ENCODE results near the gene MYOM1.
A peak's percentile ranks its signal among the peaks of the same experiment; 100 is the strongest.
"Not testable (repeated sequence)": the region's sequence is repeated elsewhere in the genome, so short reads cannot be mapped to it uniquely, and the experiment has no call there.

MYOM1 gene

DNA sequence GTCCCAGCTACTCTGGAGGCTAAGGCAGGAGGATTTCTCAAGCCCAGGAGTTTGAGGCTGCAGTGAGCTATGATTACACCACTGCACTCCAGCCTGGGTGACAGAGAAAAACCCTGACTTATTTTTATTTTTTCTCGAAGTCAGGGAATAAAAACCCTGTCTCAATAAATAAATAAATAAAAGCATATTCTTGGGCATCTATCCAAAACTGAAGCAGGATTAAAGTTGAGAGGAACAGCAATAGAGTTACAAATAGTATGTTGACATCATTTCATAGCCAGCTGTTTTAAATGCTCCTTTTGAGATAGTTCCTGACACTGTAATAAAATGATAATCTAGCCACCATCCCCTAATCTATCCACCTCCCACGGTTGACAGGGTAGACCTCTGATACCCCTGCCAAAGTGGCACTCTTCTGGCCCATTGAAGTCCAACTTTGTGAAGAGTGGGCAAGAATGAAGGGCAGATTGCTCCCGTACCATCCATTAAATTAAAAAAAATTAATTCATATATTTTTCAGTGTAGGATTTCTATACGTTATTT, 164.5 kb downstream of the MYOM1 start:
- DNase-seq (ENCODE audit: low read depth) = no peak

DNA sequence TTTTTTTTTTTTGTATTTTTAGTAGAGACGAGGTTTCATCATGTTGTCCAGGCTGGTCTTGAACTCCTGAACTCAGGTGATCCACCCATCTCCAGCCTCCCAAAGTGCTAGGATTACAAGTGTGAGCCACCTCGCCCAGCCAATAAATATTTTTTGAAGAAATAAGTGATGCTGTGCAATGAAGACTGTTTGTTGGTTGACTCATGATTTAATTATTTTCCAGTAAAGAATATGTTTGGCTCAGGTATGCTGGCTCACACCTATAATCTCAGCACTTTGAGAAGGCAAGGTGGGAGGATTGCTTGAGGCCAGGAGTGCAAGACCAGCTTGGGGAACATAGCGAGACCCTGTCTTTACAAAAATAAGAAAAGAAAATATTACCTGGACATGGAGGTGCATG, 165.0 kb downstream of the MYOM1 start:
- DNase-seq (ENCODE audit: low read depth) = no peak

DNA sequence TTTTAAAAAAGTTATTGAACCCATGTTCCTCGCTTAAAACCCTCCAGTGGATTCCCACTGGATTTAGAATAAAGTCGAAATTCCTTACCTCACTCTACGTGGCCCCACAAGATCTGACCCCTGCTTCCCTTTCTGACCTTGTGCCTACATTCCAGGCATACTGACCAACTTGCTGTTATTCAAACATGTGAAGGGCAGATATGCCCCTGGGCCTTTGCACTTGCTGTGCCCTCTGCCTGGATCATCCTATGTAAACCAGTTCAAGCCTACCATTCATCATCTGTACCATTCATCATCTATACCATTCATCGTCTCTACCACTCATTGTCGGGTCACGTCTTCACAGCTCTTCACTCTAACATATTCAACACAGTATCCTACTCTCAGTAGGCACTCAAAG, 165.6 kb downstream of the MYOM1 start:
- DNase-seq (ENCODE audit: low read depth) = no peak

DNA sequence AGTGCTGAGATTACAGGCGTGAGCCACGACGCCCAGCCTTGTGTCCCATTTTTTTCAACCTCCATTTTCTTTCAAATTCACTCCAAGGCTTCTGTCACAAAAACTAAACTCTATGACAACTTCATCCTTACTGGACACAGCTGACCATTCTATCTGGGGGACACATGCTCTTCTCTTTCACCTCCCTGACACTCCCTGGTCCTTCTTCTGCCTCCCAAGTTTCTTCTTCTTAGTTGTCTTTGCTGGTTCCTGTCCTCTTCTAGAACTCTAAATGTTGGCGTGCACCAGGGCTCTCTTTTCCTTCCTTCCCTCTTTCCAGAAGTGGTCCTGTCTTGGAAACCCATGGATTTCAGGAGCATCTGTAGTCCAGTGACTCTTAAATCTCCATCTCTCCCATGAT, 166.7 kb downstream of the MYOM1 start:
- no peak for DNase-seq (ENCODE audit: low read depth)

DNA sequence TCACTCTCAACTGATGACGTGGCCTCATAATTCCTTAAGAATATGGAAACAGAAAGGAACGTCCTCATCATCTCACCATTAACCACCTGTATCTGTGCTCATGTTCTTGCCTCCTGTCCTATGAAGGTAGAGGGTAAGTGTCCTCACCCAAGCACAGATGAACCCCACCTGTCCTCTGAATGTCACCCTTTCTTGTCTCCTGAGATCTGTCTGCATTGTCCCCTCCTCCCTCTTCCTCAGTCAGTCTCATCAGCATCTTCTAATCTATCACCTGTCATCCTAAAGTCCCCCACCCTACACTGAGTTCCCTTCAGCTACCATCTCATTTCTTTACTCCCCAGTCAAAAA, 167.4 kb downstream of the MYOM1 start:
- DNase-seq (ENCODE audit: low read depth) = no peak

DNA sequence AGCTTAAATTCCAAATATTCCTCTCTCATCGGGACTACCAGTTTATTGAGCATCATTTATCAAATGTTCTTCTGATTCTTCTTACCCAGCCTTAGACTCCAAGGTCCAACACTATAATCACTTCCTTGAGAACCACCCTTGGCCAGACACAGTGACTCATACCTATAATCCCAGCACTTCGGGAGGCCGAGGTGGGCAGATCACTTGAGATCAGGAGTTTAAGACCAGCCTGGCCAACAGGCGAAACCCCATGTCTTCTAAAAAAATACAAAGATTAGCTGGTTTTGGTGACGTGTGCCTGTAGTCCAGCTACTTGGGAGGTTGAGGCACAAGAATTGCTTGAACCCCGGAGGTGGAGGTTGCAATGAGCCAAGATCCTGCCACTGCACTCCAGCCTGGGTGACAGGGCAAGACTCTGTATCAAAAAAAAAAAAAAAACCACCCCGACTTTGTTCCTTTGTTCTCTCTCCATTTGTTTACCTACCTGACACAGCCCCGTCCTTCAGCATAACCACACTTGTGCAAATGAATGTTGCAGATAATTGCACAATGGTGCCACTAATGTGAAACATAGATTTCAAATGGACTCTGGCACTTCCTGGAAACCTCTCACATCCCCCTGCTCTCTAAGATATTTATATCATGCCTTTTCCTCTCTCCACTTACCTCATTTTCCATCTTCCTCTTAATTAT, 167.9 kb downstream of the MYOM1 start:
- DNase-seq (ENCODE audit: low read depth) = no peak

DNA sequence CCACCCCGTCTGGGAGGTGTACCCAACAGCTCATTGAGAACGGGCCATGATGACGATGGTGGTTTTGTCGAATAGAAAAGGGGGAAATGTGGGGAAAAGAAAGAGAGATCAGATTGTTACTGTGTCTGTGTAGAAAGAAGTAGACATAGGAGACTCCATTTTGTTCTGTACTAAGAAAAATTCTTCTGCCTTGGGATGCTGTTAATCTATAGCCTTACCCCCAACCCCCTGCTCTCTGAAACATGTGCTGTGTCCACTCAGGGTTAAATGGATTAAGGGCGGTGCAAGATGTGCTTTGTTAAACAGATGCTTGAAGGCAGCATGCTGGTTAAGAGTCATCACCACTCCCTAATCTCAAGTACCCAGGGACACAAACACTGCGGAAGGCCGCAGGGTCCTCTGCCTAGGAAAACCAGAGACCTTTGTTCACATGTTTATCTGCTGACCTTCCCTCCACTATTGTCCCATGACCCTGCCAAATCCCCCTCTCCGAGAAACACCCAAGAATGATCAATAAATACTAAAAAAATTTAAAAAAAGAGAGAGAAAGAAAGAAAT, 169.8 kb downstream of the MYOM1 start:
- not testable (repeated sequence) for DNase-seq (ENCODE audit: low read depth)

DNA sequence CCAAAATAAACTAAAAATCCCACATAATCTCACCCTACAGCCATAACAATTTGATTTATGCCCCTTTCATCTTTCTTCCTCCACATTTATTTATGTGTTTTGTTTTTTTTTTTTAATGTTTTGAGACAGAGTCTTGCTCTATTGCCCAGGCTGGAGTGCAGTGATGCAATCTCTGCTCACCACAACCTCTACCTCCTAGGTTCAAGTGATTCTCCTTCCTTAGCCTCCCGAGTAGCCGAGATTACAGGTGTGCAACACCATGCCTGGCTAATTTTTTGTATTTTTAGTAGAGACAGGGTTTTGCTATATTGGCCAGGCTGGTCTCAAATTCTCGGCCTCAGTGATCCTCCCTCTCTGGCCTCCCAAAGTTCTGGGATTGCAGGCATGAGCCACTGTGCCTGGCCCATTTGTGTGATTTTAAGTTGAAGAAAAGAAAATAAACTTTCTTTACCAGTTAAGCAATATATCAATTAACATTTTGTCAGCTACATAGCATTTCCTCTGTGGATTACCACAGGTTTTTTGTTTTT, 170.9 kb downstream of the MYOM1 start:
- no peak for DNase-seq (ENCODE audit: low read depth)

DNA sequence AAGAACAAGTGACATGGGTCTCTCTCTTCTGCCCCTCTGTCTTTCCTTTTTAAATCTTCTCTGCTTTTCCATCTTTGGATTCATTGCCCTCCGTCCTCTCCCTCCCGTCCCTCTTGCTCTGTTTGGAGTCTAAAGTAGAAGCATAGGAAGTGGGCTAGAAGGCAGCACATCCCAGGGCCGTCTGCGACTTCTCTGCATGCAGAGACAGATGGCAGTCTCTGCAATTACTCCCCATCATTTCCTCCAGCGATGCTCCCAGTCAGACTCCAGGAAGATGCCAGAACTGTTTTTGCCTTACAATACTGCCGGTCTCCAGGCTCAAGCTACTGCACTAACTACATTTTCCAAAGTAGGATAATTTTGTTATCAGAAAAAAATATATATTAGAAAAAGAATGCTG, 171.6 kb downstream of the MYOM1 start:
- DNase-seq (ENCODE audit: low read depth) = no peak

DNA sequence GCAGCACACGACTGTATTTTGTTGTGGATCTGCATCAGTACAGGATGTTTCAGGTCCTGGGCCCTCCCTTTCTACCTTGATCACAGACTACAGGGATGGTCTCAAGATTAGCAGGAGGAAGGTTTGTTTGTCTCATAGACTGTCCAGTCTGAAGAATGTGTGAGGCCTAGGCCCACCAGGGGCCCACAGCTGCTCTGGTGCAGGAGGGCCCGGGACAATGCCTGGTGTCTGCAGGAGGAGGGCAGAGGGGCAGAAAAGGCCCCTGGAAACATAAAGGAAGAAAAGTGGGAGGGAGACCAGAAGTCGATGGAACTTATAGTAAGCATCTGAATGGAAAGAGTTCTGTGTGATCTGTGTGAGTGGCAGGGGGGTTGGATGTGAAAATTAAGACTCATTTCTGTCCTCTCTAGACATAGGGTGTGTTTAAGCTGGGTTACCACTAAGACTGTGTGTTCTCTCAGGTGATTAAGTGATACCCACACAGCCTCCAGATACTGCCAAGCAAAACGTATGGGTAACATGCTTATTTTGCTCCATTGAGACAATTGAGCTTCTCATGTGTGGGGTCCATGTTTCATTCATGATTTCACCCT, 173.5 kb downstream of the MYOM1 start:
- DNase-seq (ENCODE audit: low read depth) = no peak

DNA sequence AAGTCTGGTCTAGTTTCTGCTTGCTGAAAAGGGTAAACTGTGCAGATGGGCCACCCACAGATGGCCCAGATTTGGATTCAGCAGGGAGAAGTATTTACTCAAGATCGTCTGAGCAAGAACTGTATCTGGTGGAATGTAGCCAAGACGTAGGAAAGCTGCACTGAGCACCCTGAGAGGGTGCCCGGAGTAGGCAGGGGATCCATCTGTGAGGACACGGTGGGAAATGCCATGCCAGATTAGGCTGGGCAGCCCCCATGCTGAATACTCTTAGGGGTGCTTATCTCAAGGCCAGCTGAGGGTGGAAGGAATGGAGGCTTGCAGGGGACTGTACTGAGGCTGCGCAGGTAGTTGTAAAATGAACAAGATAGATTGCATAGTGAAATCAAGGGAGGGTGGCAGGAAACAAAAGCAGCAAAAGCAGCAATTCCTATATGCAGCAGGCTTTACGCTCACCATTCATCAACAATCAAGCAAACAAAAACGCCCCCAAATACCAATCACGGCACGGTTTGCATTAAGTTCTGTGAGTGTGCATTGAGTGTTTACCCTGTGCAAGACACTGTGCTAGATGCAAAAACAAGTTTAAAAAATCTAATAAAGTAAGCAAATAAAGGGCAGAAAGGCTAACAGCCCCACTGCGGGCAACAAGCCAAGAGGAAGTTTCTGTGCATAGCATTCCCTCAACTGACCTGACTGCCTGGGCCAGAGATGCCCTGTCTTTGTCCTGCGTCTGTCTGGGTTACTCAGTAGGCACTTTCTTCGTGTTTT, 174.7 kb downstream of the MYOM1 start:
- no peak for DNase-seq (ENCODE audit: low read depth)

DNA sequence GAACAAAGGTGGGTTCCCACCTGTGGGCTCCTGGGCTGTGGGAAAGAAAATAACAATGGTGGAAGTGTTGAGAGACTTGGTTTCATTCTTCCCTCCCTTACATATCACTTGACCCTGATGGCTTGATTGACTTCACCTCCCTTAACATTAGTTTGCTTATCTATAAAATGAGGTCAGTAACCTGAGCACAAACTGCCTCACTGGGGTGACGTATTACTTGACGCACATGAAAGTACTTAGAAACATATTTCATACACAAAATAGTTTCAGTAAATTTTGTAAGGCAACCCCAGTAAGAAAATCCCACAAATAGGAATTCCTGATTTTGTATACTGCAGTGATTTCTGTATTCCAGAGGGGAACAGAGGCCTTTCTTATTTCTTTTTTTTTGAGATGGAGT, 177.4 kb downstream of the MYOM1 start:
- DNase-seq (ENCODE audit: low read depth) = no peak

DNA sequence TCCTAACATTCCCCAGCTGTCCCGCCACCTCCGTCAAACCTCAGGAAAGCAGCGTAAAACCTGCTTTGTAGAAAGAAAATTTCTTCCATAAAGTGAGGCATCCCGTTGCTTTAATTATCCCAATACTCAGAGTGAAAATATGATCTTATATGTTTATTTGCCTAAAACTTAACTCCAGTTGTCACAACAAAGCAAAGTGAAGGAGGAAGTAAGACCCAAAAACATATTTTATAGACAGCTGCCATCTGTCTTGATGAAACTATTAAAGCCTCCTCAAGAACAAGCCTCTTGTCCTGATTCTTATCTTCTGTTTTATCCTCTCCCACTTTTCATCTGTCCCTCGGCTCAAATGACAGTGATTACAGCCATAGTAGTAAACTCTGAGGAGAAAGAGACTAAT, 177.9 kb downstream of the MYOM1 start:
- DNase-seq (ENCODE audit: low read depth) = no peak

DNA sequence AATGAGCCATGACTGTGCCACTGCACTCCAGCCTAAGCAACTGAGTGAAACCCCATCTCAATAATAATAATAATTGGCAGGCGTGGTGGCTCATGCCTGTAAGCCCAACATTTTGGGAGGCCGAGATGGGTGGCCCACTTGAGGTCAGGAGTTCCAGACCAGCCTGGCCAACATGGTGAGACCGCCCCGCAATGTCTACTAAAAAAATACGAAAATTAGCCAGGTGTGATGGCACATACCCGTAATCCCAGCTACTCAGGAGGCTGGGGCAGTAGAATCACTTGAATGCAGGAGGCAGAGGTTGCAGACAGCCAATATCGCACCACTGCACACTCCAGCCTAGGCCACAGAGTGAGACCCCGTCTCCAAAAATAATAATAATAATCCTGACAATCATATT, 178.9 kb downstream of the MYOM1 start:
- DNase-seq (ENCODE audit: low read depth) = no peak

DNA sequence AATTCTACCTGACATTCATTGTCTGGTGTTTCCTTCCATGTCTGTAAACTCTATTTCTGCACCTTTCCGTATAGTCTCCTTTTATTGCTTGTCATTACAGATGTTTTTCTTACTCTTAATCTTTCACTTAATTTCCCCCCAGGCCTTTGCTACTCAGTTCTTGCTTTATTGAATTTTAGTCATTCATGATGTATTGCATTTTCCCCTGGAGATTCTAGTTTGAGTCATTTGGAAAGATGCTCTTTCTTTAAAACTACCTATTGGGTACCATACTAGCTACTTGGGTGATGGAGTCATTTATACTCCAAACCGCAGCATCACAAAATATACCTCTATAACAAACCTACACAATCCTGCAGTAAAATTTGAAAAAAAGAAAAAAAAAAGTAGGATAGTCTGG, 179.6 kb downstream of the MYOM1 start:
- no peak for DNase-seq (ENCODE audit: low read depth)

DNA sequence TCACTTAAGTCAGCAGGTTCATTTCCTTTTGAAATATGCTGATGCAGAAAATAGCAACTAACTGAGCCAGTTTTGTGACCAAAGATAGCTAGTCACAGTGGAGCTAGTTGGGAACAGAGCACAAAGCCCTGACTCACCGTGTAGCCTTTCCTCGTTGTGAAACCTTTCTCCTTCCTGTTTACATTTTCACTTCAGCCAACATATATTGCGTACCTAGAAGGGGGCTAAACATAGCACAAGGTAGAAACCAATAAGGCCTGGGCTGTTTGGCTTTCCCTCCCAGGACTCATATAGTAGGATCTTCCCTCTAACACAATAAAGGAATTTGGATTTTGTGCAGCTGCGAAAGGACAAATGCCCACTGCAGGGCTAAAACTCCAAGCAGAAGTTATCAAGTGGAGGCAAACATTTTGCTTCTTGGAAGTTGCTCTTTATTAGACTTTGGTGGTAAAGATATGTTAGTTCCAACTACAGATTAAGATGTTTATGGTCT, 182.3 kb downstream of the MYOM1 start:
- DNase-seq (ENCODE audit: low read depth) = peak; percentile 36

DNA sequence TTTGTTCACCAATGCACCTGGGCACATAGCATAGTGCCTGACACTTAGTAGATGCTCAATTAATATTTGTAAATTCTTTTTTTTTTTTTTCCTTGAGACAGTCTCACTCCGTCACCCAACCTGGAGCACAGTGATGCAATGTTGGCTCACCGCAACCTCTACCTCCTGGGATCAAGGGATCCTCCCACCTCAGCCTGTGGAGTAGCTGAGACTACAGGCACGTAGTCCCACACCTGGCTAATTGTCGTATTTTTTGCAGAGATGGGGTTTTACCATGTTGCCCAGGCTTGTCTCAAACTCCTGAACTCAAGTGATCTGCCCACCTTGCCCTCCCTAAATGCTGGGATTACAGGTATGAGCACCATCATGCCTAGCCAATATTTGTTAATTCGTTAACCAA, 183.7 kb downstream of the MYOM1 start:
- no peak for DNase-seq (ENCODE audit: low read depth)

DNA sequence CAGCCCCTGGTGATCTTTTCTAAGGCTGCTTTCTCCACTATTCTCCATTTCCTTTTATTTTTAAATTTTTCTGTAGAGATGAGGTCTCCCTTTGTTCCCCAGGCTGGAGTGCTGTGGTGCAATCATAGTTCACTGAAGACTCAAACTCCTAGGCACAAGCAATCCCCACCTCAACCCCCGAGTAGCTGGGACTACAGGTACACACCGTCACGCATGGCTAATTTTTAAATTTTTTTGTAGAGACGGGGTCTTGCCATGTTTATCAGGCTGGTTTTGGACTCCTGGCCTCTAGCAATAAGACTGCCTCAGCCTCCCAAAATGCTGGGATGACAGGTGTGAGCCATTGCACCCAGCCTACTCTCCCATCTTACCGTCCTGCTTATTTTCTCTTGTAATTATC, 184.1 kb downstream of the MYOM1 start:
- no peak for DNase-seq (ENCODE audit: low read depth)

DNA sequence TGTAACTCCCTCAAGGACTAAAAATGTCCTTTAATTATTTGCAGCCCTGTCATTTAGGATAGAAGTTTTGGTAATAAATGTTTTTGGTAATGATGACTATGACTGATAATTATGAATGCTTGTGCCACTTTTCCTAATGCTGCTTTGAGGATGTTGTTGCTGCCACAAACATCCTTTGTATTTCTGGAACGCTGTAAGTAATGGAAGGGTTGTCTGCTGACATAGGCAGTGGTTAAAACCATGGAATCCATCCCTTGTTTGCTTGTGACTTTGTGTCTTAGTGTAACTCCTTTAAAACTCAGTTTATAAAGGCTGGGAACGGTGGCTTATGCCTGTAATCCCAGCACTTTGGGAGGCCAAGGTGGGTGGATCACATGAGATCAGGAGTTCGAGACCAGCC, 187.0 kb downstream of the MYOM1 start:
- no peak for DNase-seq (ENCODE audit: low read depth)

DNA sequence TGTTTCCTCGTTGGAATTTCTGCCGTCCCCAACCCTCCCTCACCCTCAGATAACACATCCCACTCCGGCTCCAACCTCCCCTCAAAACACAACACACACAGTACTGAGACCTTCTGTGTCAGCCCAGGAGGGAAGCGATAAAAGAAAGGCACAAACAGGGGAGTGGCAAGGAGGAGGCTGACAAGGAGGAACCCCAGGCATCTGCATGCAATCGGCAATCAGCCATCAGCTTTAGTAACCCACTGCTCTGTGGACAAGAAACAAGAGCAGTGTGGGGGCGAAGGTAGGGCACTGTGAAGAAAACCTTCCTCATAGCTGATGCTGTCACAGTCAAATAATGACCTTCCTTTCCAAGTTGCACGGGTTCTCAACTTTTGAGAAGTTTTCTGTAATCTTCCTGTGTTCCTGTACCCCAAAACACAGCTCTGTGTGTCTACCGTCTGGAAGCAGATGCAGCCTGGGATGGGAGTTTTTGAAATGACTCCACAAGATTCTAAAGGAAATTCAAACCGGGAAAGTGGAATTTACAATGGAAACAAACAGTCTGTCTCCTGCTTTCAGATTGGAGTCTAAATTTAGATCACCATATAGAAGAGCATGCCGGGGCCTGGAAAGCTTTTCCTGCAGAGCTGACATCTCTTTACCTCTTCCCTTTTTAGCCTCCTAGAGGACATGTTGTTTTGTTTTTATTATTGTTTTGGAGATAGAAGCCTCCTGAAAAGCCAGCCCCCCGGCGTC, 190.4 kb downstream of the MYOM1 start:
- DNase-seq (ENCODE audit: low read depth) = no peak

DNA sequence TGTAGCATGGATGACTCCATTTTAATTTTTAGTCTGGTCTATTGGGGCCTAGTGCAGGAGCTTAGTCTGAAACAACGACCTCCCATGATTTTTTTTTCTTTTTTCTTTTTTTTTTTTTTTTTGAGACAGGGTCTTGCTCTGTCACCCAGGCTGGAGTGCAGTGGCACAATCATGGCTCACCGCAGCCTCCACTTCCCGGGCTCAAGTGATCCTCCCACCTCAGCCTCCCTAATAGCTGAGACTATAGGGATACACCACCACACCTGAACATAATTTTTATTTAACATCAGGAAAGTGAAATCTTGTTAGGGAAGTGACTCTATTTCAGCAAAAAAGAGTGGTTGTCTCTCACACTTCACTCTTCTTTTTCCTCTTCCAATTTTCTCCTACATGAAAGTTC, 191.7 kb downstream of the MYOM1 start:
- DNase-seq (ENCODE audit: low read depth) = not testable (repeated sequence)

DNA sequence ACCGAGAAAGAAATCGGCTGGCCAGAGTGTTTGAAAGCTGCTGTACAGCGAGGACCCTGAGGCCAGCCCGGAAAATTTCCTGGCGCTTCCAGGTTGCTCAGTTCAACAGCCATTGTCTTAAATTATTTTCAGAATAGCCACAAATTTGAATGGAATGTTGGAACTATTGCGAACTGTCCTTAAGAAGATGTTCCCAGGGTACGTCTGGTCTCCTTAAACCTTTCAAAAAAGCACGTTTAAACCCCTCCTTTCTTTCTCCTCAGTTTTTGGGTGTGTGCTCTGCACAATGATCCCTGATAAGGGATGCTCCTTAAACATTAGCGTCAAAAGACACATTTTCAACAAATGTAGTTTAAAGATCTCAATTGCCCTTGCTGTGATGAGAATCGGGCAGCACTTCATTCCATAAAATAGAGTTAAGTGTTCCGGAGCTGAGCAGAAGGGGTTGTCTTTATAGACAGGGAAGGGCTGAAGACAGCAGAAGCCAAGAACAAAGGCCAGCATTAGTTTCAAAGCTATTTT, 192.3 kb downstream of the MYOM1 start:
- DNase-seq (ENCODE audit: low read depth) = no peak

All from GM04504 (cell line).